SU-DHL-6 (cell line): ENCODE data around the gene PCP2.

Source experiments
- H2AFZ ChIP-seq: fragments of 200-600 bp; sonication (generic); 2 replicates; pipeline ENCODE4 v1.6.1; 2014; ENCODE audit warnings: low read depth, mild to moderate bottlenecking, moderate library complexity, mixed read lengths, antibody characterized with exemption, low read length; ENCODE audit not compliant: severe bottlenecking
- H3F3A ChIP-seq: fragments of 200-600 bp; shearing (Covaris generic); 2 replicates; pipeline ENCODE4 v1.6.0; 2016; ENCODE audit warnings: antibody characterized with exemption, mild to moderate bottlenecking; ENCODE audit not compliant: insufficient read depth
- H3K27ac ChIP-seq: fragments of 200-600 bp; sonication (generic); 2 replicates; pipeline ENCODE4 v1.5.1; 2016; ENCODE audit warnings: low read depth, mild to moderate bottlenecking, low read length, moderate library complexity, mixed read lengths
- H3K27me3 ChIP-seq: fragments of 200-600 bp; sonication (generic), shearing (Covaris generic); 2 replicates; pipeline ENCODE4 v1.6.0; 2014; ENCODE audit warnings: mild to moderate bottlenecking, low read length
- H3K36me3 ChIP-seq: fragments of 200-600 bp; sonication (generic); 2 replicates; pipeline ENCODE4 v1.6.1; 2014; ENCODE audit warnings: mild to moderate bottlenecking, low read length, mixed read lengths
- H3K4me2 ChIP-seq: fragments of 300-600, 200-600 bp; shearing (Covaris generic), sonication (generic); 2 replicates; pipeline ENCODE4 v1.6.0; 2014; ENCODE audit warnings: low read length, low read depth, mild to moderate bottlenecking; ENCODE audit not compliant: poor library complexity, severe bottlenecking
- H3K4me3 ChIP-seq: fragments of 200-600 bp; sonication (generic); 2 replicates; pipeline ENCODE4 v1.5.1; 2014; ENCODE audit warnings: antibody characterized with exemption, low read length, mild to moderate bottlenecking, mixed read lengths; ENCODE audit not compliant: insufficient read depth, poor library complexity, severe bottlenecking
- H3K79me2 ChIP-seq: fragments of 200-600 bp; sonication (generic); 2 replicates; pipeline ENCODE4 v1.6.1; 2014; ENCODE audit warnings: mild to moderate bottlenecking, low read length, moderate library complexity; ENCODE audit not compliant: insufficient read depth
- H3K9ac ChIP-seq: fragments of 200-600 bp; sonication (generic); 2 replicates; pipeline ENCODE4 v1.7.0; 2014; ENCODE audit warnings: mild to moderate bottlenecking, low read length
- H3K9me2 ChIP-seq: fragments of 200-600 bp; sonication (generic); replicated peaks from 2 replicates; pipeline ENCODE4 v1.6.1; 2014; ENCODE audit warnings: low read length; ENCODE audit not compliant: insufficient read depth
- H3K9me3 ChIP-seq: fragments of 200-600 bp; sonication (generic); 2 replicates; pipeline ENCODE4 v1.6.1; 2014; ENCODE audit warnings: low read length, mixed read lengths; ENCODE audit not compliant: insufficient read depth
- H4K20me1 ChIP-seq: fragments of 200-600 bp; sonication (generic); 2 replicates; pipeline ENCODE4 v1.6.1; 2014; ENCODE audit warnings: low read depth, mild to moderate bottlenecking, antibody characterized with exemption, low read length, moderate library complexity, mixed read lengths
- CTCF ChIP-seq: fragments of 200-600 bp; sonication (generic); IDR thresholded peaks from one replicate; pipeline ENCODE4 v1.5.1; 2017; ENCODE audit warnings: antibody characterized with exemption, mild to moderate bottlenecking, low read length, moderate library complexity; ENCODE audit not compliant: insufficient read depth, poor library complexity, severe bottlenecking
- EZH2phosphoT487 ChIP-seq: fragments of 200-600 bp; sonication (generic), shearing (Covaris generic); conservative IDR thresholded peaks from 2 replicates; pipeline ENCODE4 v1.6.1; 2018; ENCODE audit warnings: mild to moderate bottlenecking, antibody characterized with exemption, low read length, moderate library complexity, mixed read lengths

Gene PCP2

GRCh38 chr19:7670150-7670783 is 36.7 kb upstream of the PCP2 start:
- Histone ChIP-seq H3K9ac (no peak overlapping the region), H3K36me3 (no peaks in the 10 kb centered on the region), H2AFZ (no peak overlapping the region), H3K79me2 (no peaks in the 10 kb centered on the region), H3F3A (no peaks in the 10 kb centered on the region), H3K27me3 (no peaks in the 10 kb centered on the region), H3K27ac (no peak overlapping the region), H3K9me3 (no peaks in the 10 kb centered on the region), H4K20me1 (no peaks in the 10 kb centered on the region), H3K4me3 (no peak overlapping the region), H3K4me2 (no peak overlapping the region), H3K9me2 (no peaks in the 10 kb centered on the region)
- TF ChIP-seq EZH2phosphoT487 (no peak), CTCF (no peak)

GRCh38 chr19:7669641-7670040 is 36.1 kb upstream of the PCP2 start:
- Histone ChIP-seq H3K9me2 (no peaks in the 10 kb centered on the region), H3K4me2 (no peak overlapping the region), H3F3A (no peaks in the 10 kb centered on the region), H3K36me3 (no peaks in the 10 kb centered on the region), H3K79me2 (no peaks in the 10 kb centered on the region), H3K4me3 (no peak overlapping the region), H3K27ac (no peak overlapping the region), H4K20me1 (no peaks in the 10 kb centered on the region), H3K27me3 (no peaks in the 10 kb centered on the region), H3K9me3 (no peaks in the 10 kb centered on the region), H3K9ac (no peak overlapping the region), H2AFZ (no peak overlapping the region)
- TF ChIP-seq CTCF (no peak), EZH2phosphoT487 (no peak)

- no peak within 1 kb of the TSS for H2AFZ ChIP-seq
- H3K9me2 ChIP-seq = no peaks in the 10 kb centered on the region
- H3K36me3 ChIP-seq = no peaks in the 10 kb centered on the region
- H3K4me2 ChIP-seq = no peak within 1 kb of the TSS
- no peaks in the 10 kb centered on the region for H3K27me3 ChIP-seq
- H3K4me3 ChIP-seq = no peak within 1 kb of the TSS
- H3K9ac ChIP-seq = no peak within 1 kb of the TSS
- no peaks in the 10 kb centered on the region for H3K79me2 ChIP-seq
- no peaks in the 10 kb centered on the region for H4K20me1 ChIP-seq
- TF ChIP-seq EZH2phosphoT487 (no peak), CTCF (no peak)
- no peak within 1 kb of the TSS for H3K27ac ChIP-seq
- H3F3A ChIP-seq = no peaks in the 10 kb centered on the region
- H3K9me3 ChIP-seq = no peaks in the 10 kb centered on the region
Measured at GRCh38 chr19:7668842-7669241, 35.3 kb upstream of the PCP2 start, which contains the start of gene RETN. TSS of gene RETN (plus strand) at chr19:7669049. CDS start at chr19:7669327, 278 bp downstream.
